HG03280 (cell line): ENCODE results near the gene SLAMF8.

Source experiments
- ATAC-seq: cut with Tn5 transposase; IDR thresholded peaks from one replicate; pipeline ENCODE4 v1.9.1; 2021; ENCODE audit warnings: mild to moderate bottlenecking, moderate library complexity; ENCODE audit not compliant: unreplicated experiment

SLAMF8 gene

DNA sequence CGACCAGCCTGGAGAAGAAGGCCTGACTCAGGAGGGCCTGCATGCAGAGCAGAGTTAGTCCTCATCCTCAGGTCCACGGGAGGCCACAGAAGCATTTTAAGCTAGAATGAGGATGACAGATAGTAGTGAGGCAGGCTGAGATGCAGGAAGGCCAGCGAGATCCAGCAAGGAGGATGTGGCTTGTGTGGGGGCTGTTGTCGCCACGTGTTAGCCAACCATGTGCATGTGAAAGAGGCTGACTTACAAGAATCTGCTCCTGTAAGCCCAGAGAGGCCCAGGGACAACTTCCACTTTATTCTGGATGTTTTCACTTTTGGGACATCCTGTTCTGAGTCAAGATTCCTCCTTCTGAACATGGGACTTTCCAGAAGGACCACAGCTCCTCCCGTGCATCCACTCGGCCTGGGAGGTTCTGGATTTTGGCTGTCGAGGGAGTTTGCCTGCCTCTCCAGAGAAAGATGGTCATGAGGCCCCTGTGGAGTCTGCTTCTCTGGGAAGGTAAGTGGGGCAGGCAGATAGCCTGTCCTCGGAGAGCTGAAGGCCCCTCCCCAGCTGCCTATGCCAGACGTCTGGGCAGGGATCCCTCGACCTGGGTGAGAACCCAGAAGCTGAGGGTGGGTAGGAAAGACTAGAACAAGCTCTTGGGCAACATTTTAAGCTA lies at the start of gene SLAMF8:
SLAMF8 (plus strand) TSS at position 433 of the 661 bp plus-strand sequence; CDS start at position 459, 26 bp downstream.
- no peak for ATAC-seq

DNA sequence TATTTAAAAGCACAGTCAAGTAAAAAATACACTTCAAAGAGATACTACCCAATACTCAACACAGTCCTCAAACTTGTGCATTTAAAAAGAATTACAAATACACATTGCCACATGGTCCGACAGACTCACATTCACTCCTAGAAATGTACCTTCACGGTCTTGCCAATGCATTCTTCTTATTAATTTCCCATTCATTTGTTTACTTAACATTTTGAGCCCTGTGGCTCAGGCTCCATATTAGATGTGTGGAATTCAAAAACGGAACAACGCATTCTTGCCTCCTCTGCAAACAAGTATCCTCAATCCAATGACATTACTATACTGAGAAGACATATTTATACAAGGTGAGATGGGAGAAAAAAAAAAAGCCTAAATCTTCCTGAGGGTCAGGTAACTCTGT lies 48.4 kb upstream of the SLAMF8 start:
- no peak for ATAC-seq

DNA sequence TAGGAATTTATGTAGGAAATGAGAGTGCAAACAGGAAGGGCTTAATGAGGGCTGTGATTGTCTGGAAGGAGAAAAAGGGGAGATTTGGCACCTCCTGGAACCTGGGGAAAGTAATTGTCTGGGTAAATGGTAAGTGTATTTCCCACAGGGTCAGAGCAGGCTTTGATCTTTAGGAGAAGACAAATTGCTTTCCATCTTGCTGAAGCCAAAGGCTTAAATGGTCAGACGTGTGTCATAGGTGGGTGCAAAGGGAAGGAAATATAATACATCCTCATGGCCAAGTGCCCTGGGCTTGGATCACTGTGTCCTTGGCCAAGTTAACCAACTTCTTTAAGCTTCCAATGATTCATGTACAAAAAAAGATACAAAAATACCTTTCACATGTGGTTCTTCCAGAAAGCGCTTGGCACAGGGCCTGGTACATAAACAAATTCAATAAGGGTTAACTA lies 47.2 kb upstream of the SLAMF8 start:
- no peak for ATAC-seq

DNA sequence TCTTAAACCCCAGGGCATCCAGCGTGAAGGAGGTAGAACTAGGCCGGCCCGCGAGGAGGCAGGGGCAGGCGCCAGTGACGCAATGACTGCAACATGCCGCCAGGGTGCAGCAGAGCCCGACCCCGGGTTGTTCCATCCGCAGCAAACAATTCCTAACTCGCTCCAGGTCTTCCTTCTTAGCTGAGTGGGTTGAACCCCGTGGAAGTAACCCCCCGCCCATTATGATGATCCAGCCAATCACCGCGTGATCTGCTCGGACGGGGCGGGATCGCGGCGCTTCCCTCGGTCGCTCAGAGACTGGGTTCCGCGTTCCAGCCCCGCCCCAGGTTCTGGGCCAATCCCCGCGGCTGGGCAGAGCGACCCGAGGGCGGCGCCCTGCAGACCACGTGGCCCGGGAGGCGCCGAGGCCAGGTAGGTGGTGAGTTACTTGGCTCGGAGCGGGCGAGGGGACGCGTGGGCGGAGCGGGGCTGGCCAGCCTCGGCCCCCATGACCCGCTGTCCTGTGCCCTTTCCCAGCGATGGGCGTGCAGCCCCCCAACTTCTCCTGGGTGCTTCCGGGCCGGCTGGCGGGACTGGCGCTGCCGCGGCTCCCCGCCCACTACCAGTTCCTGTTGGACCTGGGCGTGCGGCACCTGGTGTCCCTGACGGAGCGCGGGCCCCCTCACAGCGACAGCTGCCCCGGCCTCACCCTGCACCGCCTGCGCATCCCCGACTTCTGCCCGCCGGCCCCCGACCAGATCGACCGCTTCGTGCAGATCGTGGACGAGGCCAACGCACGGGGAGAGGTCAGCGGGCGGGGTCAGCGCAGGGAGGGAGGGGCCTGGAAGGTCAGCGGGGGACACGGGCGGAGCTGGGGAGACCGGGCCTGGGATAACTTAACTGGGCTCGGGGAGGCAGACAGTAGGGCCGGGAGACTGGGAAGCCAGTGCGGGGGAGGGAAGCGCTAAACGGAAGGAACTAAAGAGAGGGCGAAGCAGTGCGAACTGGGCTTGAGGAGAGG lies 45.8 kb upstream of the SLAMF8 start, which contains the start of gene DUSP23:
DUSP23 (plus strand) TSS at position 380 of the 1,000 bp plus-strand sequence; CDS start at position 519, 139 bp downstream.
- ATAC-seq, result peak; percentile 99

DNA sequence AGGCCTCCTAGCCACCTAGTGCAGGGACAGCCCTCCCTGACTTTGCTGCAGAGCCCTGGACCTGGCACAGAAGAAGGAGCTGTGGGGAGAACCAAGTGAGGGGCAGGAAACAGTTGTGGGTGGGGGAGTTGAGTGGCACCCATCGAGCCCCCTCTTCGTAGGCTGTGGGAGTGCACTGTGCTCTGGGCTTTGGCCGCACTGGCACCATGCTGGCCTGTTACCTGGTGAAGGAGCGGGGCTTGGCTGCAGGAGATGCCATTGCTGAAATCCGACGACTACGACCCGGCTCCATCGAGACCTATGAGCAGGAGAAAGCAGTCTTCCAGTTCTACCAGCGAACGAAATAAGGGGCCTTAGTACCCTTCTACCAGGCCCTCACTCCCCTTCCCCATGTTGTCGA lies 44.7 kb upstream of the SLAMF8 start:
- no peak for ATAC-seq

DNA sequence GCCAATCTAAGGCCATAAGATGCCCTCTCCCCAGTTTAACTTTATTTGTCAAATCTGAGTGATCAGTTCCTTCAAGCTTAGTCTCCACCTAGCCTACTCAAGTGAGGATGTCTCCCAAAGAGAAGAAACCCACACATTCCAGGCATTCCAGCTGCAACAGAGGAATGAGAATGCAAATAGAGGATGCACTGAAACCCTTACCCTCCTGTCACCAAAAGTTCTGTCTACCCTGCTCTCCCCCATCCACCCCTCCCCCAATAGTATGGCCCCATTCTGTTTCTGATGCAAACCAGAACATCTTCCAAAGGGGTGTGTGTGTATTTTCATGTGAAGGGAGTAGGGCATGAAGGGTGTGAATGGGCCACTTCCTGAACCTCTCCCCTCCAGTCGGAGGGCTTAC lies 42.9 kb upstream of the SLAMF8 start:
- no peak for ATAC-seq

DNA sequence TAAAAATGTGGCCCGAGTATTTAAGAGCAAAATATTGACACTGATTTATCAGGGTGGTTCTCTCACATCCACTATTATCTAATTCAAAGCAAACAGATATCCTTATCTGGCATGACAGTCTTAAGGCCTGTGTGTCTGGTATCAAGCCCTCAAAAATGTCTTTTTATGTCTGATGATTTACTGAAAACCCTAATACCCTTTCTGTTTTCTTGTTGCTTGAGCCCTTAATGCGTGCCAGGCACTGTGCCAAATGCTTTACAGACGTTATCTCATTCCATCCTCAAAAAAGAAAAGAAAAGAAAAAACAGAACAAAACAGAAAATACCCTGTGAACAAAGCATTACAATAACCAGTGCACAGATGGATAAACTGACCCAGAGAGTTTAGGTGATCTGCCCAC lies 40.2 kb upstream of the SLAMF8 start:
- ATAC-seq, result no peak

DNA sequence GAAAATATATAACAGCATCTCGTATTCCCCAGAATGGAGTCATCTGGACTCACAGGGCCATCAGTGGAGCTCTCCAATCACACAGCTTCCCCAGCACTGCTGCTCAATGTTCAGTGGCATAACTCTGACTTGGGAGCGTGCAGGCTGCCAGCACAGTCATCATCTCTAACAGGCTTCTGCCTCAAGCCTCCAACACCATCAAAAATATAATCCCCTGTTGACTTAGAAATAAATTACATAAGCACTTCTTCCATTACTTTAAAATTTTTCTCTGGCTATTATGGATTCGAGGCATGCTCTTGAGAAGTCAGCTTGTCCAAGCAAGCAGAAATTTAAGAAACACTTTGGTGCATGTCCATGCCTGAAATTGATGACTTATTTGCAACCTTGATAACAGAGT lies 39.7 kb upstream of the SLAMF8 start:
- ATAC-seq, result no peak

DNA sequence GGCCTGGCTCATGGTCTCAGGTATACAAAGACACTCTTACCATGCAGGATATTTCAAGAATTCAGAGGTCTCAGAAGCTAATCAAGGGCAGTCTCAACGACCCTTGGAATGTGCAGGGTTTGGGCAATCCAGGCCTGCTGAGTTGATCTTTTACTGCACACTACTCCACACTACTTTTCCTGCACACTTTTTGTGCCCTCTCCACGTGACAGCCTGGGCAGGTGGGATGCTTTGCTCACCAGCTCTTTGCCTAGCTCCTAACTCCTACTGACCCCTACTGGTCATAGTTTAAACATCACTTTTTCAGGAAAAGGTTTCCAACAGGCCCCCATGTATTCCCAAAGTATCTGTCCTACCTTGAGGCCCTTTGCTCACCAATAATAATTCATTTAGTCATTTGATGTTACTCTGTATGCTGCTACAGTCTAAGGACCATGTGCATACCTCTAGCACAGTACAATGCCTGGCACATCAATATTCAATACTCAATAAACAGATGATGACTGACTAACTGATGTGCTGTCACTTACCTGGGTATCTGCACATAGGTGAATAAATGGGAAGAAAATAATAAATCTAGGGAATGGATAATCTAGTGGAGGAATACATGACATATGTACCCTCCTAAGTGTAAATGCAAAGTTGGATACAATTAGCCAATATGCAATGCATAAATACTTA lies 36.3 kb upstream of the SLAMF8 start:
- ATAC-seq, result no peak

DNA sequence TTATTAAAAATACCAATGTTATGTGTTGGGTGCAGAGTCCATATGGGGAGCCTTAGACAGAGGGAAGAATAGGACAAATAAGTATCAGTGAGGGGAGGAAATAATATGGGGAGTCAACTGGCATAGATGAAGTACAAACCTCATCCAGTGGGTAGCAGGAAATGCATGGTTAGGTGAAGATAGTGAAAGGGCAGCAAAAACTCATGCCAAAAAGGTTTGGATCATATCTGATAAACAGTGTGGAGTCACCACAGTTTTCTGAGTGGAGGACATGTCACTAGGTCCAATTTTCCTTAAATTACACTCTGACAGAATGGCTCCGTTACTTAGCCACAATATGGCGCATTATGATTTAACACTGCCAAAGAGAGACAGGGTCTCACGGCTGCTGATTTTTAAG lies 35.6 kb upstream of the SLAMF8 start:
- ATAC-seq, result no peak

DNA sequence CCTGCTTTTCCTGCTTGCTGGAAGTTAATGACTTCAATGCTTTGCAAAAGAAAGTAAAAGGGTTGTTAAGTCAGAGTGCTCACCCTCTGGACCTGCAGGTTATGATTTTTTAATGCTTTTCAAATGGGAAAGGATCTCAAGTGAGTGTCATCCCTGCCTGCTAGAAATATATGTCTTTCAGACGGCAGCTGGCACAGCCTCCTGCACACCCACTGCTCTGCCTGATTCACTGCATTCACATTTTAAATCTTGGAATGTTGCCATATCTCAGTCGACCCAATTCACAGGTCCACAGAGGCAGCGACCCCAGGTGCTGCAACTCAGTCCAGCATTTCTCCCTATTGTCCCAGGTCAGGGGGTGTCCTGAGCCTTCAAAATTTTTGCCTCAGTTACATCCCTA lies 35.2 kb upstream of the SLAMF8 start:
- no peak for ATAC-seq

DNA sequence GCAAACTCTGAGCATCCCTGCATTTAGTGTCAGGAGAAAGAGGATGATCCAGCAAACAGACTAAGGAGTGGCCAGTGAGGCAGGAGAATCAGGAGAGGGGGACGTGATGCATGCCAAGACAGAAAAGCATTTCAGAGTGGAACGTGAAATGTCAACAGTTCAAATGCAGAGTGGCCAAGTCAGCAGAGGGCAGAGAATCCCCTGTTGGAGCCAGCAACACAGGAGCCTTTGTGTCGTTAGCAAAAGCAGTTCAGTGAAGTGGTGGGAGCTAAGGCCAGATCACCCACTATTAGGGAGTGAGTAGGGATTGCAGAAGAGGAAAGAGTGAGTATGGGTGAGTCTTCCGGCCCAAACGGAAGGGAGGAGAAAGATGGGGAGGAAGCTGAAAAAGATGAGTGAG lies 31.1 kb upstream of the SLAMF8 start:
- ATAC-seq, result no peak

DNA sequence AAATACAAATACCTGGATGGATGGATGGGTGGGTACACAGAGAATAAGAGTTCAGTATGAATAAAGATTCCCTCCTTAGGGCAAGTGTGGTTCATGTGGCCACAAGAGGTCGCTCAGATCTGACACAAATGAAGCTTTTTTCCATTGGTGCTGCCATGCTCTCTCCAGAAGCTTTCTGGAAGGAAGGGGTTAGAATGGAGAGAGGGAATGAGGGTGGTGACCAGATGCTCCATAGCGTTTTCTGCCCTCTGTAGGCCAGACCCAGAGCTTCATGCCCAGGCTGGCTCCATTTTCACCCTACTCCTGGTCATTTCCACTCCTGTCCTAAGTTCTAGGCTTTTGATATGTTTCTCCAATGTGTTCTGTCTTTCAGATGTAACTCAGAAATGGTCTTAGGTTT lies 27.8 kb upstream of the SLAMF8 start:
- no peak for ATAC-seq

DNA sequence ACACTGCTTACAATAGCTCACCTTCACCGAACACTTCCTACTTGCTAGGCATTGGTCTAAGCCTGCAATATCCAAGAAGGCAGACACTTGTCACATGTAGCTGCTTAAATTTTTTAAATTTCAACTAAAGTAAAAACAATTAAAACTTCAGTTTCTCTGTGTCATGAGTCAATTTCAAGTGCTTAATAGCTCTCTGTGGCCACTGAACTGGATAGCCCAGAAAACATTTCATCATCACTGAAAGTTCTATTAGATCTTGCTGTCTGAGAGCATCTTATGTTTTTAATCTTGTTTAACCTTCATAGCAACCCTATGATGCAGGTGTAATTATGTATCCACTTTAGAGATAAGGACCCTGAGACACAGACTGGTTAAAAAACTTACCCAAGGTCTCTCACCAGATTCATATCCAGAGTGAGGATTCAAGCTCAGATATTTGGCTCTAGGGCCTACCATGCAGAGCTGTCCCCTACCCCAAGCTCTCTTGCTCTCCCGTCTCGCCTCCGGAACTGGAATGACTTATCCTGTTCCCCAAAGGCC lies 27.2 kb upstream of the SLAMF8 start:
- no peak for ATAC-seq

DNA sequence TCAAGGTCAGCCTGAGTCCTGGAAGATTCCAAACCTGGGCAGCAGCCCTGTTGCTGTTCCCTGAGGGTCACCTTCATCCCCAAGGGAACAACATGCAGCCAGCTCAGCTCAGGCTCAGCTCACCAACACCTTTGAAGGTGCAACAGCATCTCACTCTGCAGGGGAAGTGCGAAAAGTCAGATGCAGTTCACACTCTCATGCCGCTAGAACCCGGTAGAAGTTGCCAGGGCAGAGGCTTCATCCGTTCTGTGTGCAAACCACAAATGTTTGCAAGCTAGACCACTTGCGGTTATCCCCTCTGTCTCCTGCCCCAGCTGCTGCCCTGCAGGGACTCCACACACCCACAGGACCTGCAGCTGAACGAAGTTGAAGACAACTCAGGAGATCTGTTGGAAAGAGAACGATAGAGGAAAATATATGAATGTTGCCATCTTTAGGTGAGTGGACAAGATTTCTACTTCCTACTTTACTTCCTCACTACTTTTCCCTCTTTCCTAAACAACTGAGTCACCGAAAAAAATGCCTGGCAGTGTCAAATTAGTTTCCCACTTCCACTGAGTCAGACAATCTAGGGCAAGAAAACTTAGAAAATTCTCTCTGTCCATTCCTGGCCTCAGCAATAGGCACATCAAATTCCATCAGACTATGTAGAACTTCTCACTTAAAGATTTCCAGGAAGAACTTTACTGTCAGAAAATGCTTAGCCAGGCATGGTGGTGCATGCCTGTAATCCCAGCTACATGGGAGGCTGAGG lies 26.3 kb upstream of the SLAMF8 start:
- ATAC-seq, result no peak

DNA sequence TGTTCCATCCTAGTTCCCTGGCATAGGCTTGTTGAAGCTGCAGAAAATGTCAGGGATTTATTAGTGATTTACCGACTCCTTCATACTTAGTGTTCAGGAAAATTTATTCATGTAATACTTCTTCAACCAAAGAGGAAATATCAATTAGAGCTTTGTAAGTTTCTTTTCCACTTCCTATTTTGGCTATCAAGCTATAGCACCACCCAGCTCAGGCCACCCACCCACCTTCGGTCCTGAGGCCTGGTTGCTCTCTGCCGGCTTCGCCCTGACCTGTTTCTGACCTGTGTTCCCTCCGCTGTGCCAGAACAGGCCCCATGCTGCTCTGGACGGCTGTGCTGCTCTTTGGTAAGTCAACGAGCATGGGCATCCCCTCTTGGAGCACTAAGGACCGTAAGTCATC lies 24.6 kb upstream of the SLAMF8 start, which contains the start of gene FCRL6:
FCRL6 (plus strand) TSS at position 250 of the 400 bp plus-strand sequence; CDS start at position 315, 65 bp downstream.
- ATAC-seq, result no peak

DNA sequence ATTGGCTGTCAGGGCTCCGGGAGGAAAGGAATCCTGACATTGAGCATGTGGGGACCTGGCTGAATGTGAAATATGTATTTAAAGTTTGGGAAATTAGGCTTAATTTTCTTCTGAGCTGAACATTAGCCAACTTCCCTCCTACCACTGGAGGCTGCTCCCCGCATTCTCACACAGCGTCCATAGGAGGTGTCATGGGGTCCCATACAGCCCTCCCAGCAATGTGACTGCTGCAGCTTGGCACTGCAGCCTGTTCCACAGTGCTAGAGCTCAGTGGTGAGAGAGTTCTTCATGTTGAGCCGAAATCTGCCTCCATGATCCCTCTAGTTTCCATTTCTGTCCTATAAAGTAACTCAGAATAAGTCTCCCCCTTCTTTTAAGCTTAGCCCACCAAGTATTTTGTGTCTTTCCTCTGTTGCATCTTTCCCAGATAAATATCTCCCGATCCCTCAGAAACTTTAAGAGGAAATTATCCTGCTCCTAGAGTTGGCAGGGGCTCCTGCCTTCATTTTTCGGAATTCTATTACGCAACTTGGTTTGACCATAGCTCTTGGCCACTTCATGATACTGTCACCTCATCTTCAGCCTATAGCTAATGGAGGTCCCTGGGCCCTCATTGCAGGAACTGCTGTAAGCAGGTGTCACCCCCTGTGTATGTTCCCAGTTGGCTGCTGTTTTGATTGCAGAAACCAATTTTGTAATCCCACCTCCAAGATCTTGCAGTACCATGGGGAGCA lies 22.6 kb upstream of the SLAMF8 start:
- ATAC-seq, result no peak

DNA sequence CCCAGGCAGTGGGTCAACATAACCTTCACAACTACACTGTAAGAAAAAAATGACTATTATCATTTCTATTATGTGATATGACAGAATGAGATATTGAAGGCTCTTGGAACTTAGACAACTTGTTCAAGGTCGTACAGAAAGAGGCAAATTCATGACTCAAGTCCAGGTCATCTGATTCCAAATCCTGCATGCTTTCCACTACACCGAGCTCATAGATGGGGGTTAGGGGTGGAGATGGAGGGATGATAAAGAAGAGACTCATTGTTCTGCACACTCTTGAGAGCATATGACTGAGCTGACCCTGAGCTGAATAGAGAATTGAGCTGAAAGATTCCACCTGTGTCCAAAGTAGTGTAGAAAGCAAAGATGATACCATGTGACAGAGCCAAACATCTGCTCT lies 21.7 kb upstream of the SLAMF8 start:
- no peak for ATAC-seq

DNA sequence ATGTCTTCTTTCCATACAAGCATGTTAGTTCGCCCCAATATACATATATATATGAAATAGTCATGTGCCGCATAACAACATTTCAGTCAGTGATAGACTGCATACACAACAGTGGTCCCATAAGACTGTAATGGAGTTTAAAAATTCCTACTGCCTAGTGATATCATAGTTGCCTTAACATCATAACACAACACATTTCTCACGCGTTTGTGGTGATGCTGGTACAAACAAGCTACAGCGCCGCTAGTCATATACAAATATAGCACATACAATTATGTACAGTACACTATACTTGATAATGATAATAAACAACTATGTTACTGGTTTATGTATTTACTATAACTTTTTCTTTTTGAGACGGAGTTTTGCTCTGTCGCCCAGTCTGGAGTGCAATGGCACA lies 10.7 kb upstream of the SLAMF8 start:
- no peak for ATAC-seq
